BLaER1 treated with 17β-estradiol and CSF1 and Interleukin-3, amounts not matched to agents 10 nM and 100 nM (cell line): Measurements from ENCODE around the gene UFD1.

Experiments
- H3K27ac ChIP-seq, 11 experiments: shearing (Covaris generic); formaldehyde crosslinking; 2 replicates each; pipeline ENCODE4 v1.8.1; 2022
- H3K27me3 ChIP-seq, 11 experiments: shearing (Covaris generic); formaldehyde crosslinking; 2 replicates each; pipeline ENCODE4 v1.8.1; 2022
- H3K36me3 ChIP-seq, 11 experiments: shearing (Covaris generic); formaldehyde crosslinking; 2 replicates each; pipeline ENCODE4 v1.8.1; 2022
- H3K4me1 ChIP-seq, 10 experiments: shearing (Covaris generic); formaldehyde crosslinking; 2 replicates each; pipeline ENCODE4 v1.8.1; 2022
- H3K4me2 ChIP-seq, 11 experiments: shearing (Covaris generic); formaldehyde crosslinking; 2 replicates each; pipeline ENCODE4 v1.8.1; 2022
- H3K4me3 ChIP-seq, 10 experiments: shearing (Covaris generic); formaldehyde crosslinking; 2 replicates each; pipeline ENCODE4 v1.8.1; 2022
- H3K9ac ChIP-seq, 11 experiments: shearing (Covaris generic); formaldehyde crosslinking; 2 replicates each; pipeline ENCODE4 v1.8.1; 2022
- H3K9me3 ChIP-seq, 11 experiments: shearing (Covaris generic); formaldehyde crosslinking; replicated peaks in 1 of 11; 2 replicates each; pipeline ENCODE4 v1.8.1; 2022
- H4K20me1 ChIP-seq, 11 experiments: shearing (Covaris generic); formaldehyde crosslinking; 2 replicates each; pipeline ENCODE4 v1.8.1; 2022
- Cebpa-rat ChIP-seq, 11 experiments: shearing (Covaris generic); IDR thresholded peaks; 2 replicates each; pipeline ENCODE4 v1.8.1; 2022

The UFD1 gene

DNA sequence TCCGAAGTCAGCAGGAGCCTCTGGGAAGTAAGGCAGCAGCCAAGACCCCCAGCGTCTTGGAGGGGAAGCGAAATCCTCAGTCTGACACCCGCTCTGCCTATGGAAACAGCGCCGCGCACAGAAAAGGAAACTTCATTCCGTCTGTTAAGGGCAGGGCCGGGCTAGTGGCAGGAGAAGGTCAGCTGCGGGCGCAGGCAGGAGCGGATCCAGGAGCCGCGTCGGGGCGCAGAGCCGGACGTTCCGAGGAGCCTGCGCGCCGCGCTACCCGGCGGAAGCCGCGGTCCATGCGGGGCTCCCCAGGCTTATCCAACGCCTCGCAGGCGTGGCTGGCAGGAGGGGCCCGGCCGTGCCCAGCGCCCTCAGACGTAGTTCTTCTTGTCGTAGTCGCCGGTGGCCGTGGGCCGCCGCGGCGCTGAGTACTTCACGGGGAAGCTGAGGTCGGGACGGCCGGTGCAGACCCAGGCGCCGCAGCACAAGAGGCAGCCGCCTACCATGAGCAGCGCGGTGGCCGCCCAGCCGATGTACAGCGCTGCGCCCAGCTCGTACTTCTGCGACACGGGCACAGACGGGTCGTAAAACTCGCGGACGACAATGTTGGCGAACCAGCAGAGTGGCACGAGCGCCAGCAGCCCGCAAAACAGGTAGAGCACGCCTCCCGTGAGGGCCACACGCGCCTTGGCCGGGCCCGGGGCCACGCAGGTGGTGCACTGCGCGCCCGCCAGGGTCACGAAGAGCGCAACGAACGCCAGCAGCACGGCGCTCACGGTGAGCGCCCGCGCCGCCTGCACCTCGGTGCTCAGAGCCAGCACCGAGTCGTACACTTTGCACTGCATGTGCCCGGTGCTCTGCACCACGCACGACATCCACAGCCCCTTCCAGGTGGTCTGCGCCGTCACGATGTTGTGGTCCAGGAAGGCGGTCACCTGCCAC lies 44.5 kb upstream of the UFD1 start:
- H3K4me2 ChIP-seq = no peak overlapping the region
- peaks cover 0 to 39% (median 26%) of the 10 kb centered on the region in 11 experiments; a peak in 14 of 22 replicates for H3K36me3 ChIP-seq
- no peaks in the 10 kb centered on the region; a peak in 3 of 20 replicates for H3K4me1 ChIP-seq
- no peak overlapping the region for H3K4me3 ChIP-seq
- no peak for TF ChIP-seq Cebpa-rat (IDR thresholded peaks at IDR 0.05)
- H4K20me1 ChIP-seq = peaks cover 0 to 76% (median 26%) of the 10 kb centered on the region in 11 experiments; a peak in 14 of 22 replicates
- H3K27me3 ChIP-seq = peaks cover 34 to 43% (median 40%) of the 10 kb centered on the region in 11 experiments
- H3K9me3 ChIP-seq = no peaks in the 10 kb centered on the region
- no peak overlapping the region for H3K27ac ChIP-seq
- no peak overlapping the region for H3K9ac ChIP-seq

DNA sequence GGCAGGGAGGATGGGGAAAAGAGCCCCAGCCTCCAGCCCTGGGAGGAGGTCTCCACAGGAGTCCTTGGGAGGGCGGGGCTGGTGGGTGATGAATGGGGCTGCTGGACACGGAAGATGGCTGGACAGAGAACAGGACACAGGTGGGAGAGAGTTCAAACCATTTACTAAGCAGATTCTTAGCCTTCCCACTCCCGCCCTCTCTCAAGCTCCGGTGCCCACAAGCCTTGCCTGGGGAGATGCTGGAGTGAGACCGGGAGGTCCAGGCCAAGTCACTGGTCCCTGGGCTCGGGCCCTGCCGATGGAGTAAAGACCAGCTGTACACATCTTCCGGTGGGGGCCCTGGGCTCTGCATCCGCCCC lies 43.9 kb upstream of the UFD1 start:
- H3K9ac ChIP-seq = no peak overlapping the region
- no peaks in the 10 kb centered on the region for H3K9me3 ChIP-seq
- peaks cover 34 to 43% (median 40%) of the 10 kb centered on the region in 11 experiments for H3K27me3 ChIP-seq
- no peak overlapping the region for H3K4me3 ChIP-seq
- peaks cover 0 to 45% (median 32%) of the 10 kb centered on the region in 11 experiments; a peak in 15 of 22 replicates for H3K36me3 ChIP-seq
- TF ChIP-seq Cebpa-rat (IDR thresholded peaks at IDR 0.05) = no peak
- H3K4me2 ChIP-seq = no peak overlapping the region
- peaks cover 0 to 82% (median 26%) of the 10 kb centered on the region in 11 experiments; a peak in 14 of 22 replicates for H4K20me1 ChIP-seq
- no peaks in the 10 kb centered on the region; a peak in 2 of 20 replicates for H3K4me1 ChIP-seq
- H3K27ac ChIP-seq = no peak overlapping the region

GRCh38 chr22:19522190-19522880 lies 43.3 kb upstream of the UFD1 start:
- Histone ChIP-seq H3K36me3 (peaks cover 0 to 50% (median 37%) of the 10 kb centered on the region in 11 experiments; a peak in 16 of 22 replicates), H3K9me3 (no peaks in the 10 kb centered on the region), H3K4me2 (no peak overlapping the region), H4K20me1 (peaks cover 0 to 84% (median 26%) of the 10 kb centered on the region in 11 experiments; a peak in 14 of 22 replicates), H3K9ac (no peak overlapping the region), H3K4me3 (no peak overlapping the region), H3K27ac (no peak overlapping the region), H3K4me1 (no peaks in the 10 kb centered on the region), H3K27me3 (peaks cover 34 to 43% (median 40%) of the 10 kb centered on the region in 11 experiments)
- TF ChIP-seq Cebpa-rat (IDR thresholded peaks at IDR 0.05) = no peak

GRCh38 chr22:19520566-19521305 lies 41.7 kb upstream of the UFD1 start:
- no peak overlapping the region for H3K9ac ChIP-seq
- H4K20me1 ChIP-seq = peaks cover 0 to 96% (median 26%) of the 10 kb centered on the region in 11 experiments; a peak in 14 of 22 replicates
- peaks cover 0 to 66% (median 53%) of the 10 kb centered on the region in 11 experiments; a peak in 17 of 22 replicates for H3K36me3 ChIP-seq
- no peaks in the 10 kb centered on the region for H3K9me3 ChIP-seq
- H3K27ac ChIP-seq = no peak overlapping the region
- peaks cover 34 to 43% (median 40%) of the 10 kb centered on the region in 11 experiments for H3K27me3 ChIP-seq
- H3K4me2 ChIP-seq = no peak overlapping the region
- no peaks in the 10 kb centered on the region for H3K4me1 ChIP-seq
- TF ChIP-seq Cebpa-rat (IDR thresholded peaks at IDR 0.05) = no peak
- no peak overlapping the region for H3K4me3 ChIP-seq

DNA sequence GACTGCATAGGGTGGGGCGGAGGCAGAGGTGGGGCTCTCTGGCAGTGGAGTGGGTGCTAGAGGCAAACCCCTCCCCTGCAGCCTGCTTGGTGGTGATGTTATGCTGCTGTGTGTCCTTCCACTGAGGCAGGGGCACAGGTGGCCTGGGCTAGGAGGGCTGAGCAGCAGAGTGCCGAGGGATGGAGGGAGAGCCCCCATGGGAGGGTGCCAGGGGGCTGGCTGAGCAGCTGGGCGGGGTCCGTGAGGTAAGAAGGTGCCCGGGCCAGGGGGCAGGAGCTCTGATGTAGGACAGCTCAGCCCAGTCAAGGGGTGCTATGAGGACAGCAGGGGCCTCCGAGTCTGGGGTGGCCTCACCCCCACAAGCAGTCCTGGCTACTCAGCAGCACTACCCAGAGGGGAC lies 41.0 kb upstream of the UFD1 start:
- Histone ChIP-seq H3K4me1 (no peaks in the 10 kb centered on the region), H3K9ac (no peak overlapping the region), H3K36me3 (peaks cover 0 to 74% (median 60%) of the 10 kb centered on the region in 11 experiments; a peak in 18 of 22 replicates), H3K4me3 (no peak overlapping the region), H3K9me3 (no peaks in the 10 kb centered on the region), H4K20me1 (peaks cover 0 to 94% (median 25%) of the 10 kb centered on the region in 11 experiments; a peak in 14 of 22 replicates), H3K4me2 (no peak overlapping the region), H3K27me3 (peaks cover 31 to 37% (median 35%) of the 10 kb centered on the region in 11 experiments), H3K27ac (no peak overlapping the region)
- TF ChIP-seq Cebpa-rat (IDR thresholded peaks at IDR 0.05) = no peak

GRCh38 chr22:19519041-19519926 lies 40.3 kb upstream of the UFD1 start:
- Histone ChIP-seq H3K36me3 (peaks cover 0 to 81% (median 68%) of the 10 kb centered on the region in 11 experiments; a peak in 19 of 22 replicates), H3K4me2 (no peak overlapping the region), H3K4me1 (no peaks in the 10 kb centered on the region), H3K27me3 (peaks cover 23 to 30% (median 28%) of the 10 kb centered on the region in 11 experiments), H4K20me1 (peaks cover 0 to 91% (median 25%) of the 10 kb centered on the region in 11 experiments; a peak in 14 of 22 replicates), H3K4me3 (no peak overlapping the region), H3K9me3 (no peaks in the 10 kb centered on the region), H3K27ac (no peak overlapping the region), H3K9ac (no peak overlapping the region)
- TF ChIP-seq Cebpa-rat (IDR thresholded peaks at IDR 0.05) = no peak

GRCh38 chr22:19518635-19519034 lies 39.6 kb upstream of the UFD1 start:
- no peak for TF ChIP-seq Cebpa-rat (IDR thresholded peaks at IDR 0.05)
- no peaks in the 10 kb centered on the region for H3K4me1 ChIP-seq
- H3K27ac ChIP-seq = no peak overlapping the region

More at GRCh38 chr22:19518635-19519034, 39.6 kb upstream of the UFD1 start:
- peaks cover 17 to 23% (median 21%) of the 10 kb centered on the region in 11 experiments for H3K27me3 ChIP-seq
- H3K9me3 ChIP-seq = peaks cover 0 to 5% (median 0%) of the 10 kb centered on the region in 11 experiments; a peak in 1 of 22 replicates
- H3K9ac ChIP-seq = no peak overlapping the region
- no peak overlapping the region for H3K4me3 ChIP-seq
- H3K36me3 ChIP-seq = peaks cover 0 to 87% (median 74%) of the 10 kb centered on the region in 11 experiments; a peak in 19 of 22 replicates
- peaks cover 0 to 85% (median 21%) of the 10 kb centered on the region in 11 experiments; a peak in 13 of 22 replicates for H4K20me1 ChIP-seq
- H3K4me2 ChIP-seq = no peak overlapping the region
